NCI-H128 (cell line): ENCODE data around the gene GCNT2.
A peak's percentile ranks its signal among the peaks of the same experiment; 100 is the strongest.
"Not testable (repeated sequence)": the region's sequence is repeated elsewhere in the genome, so short reads cannot be mapped to it uniquely, and the experiment has no call there.

Experiments
- DNase-seq: peaks from one replicate; lab custom pipeline; 2025; ENCODE audit not compliant: unreplicated experiment; lab: John Stamatoyannopoulos, UW

GCNT2 gene

GRCh38 chr6:10577112-10577511, 56.0 kb downstream of the GCNT2 start:
- no peak for DNase-seq

DNA sequence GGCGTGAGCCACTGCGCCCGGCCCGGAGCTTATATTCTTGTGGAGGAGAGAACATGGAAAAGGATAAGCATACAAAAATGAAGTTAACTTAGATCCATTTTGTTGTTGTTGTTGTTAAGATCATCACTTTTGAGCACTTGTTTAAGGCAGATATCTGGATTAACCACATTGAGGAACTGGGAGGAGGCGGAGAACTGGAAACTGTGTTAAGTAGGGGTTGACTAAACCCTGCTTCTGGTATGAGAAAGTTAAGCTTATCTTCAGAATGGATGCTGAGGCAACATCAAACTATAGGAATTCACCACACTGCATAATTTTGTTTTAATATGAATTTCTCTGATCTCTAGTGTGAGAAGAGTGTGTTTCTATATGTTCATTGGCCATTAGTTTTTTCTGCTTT, 57.6 kb downstream of the GCNT2 start:
- DNase-seq, result no peak

- DNase-seq, result no peak
These were observed 58.7 kb downstream of the GCNT2 start for GRCh38 chr6:10579803-10580202.

GRCh38 chr6:10580570-10580969, 59.4 kb downstream of the GCNT2 start:
- DNase-seq, result no peak

- not testable (repeated sequence) for DNase-seq
These were observed 60.3 kb downstream of the GCNT2 start for GRCh38 chr6:10581402-10581801.

GRCh38 chr6:10582774-10583508, 61.8 kb downstream of the GCNT2 start:
- peak; percentile 96 for DNase-seq

- DNase-seq, result no peak
These were observed 62.4 kb downstream of the GCNT2 start for GRCh38 chr6:10583509-10583901.

DNA sequence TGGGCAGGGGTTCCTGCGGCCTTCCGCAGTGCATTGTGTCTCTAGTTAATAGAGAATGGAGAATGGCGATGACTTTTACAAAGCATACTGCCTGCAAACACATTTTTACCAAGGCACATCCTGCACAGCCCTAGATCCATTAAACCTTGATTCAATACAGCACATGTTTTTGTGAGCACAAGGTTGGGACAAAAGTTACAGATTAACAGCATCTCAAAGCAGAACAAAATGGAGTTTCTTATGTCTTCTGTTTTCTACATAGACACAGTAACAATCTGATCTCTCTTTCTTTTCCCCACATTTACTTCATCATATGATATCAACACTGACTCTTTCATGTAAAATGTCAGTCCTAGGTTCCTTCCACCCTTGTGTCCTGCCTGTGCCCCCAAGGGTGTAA, 63.5 kb downstream of the GCNT2 start:
- DNase-seq, result no peak

- no peak for DNase-seq
These were observed 64.2 kb downstream of the GCNT2 start for GRCh38 chr6:10585209-10585845.

DNA sequence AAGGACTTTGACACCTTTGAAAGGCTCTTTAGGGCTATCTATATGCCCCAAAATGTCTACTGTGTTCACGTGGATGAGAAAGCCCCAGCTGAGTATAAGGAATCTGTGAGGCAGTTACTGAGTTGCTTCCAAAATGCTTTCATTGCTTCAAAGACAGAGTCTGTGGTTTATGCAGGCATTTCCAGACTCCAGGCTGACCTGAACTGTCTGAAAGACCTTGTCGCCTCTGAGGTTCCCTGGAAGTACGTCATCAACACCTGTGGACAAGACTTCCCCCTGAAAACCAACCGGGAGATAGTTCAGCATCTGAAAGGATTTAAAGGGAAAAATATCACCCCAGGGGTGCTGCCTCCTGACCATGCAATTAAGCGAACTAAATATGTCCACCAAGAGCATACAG, 65.2 kb downstream of the GCNT2 start:
- DNase-seq, result no peak

DNA sequence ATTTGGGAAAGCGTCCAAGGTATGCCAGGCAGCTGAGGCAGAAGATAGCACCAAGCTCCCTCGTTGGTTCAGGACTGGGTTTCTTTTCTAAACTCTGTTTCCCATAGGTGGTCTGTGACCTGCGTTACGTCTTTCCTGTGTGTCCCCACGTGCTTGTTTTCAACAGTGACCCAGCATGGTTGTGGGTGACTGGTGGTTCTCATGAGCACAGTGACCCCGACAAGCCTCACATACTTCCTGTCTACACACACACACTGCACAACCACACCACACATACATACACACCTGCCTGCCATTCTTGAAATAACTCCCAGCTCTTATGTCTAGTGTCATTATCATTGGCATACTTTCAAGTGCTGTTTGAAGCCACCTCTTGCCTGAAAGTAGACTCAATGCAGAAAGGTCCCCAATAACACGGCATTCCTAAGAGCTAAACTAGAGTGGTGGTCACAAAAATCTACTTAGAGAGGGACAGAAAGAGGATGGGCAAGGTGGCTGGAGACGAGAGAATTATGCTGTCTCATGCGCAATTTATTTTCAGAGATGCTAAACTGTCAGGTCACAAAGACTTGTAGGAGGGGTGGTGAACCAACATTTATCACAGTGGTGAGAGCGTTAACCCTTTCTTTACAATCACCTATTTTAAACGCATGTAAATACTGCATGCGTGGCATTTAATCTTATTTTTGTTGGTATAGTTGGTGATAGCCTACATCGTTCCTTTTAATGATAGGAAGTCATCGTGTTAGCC, 66.7 kb downstream of the GCNT2 start:
- DNase-seq, result no peak

DNA sequence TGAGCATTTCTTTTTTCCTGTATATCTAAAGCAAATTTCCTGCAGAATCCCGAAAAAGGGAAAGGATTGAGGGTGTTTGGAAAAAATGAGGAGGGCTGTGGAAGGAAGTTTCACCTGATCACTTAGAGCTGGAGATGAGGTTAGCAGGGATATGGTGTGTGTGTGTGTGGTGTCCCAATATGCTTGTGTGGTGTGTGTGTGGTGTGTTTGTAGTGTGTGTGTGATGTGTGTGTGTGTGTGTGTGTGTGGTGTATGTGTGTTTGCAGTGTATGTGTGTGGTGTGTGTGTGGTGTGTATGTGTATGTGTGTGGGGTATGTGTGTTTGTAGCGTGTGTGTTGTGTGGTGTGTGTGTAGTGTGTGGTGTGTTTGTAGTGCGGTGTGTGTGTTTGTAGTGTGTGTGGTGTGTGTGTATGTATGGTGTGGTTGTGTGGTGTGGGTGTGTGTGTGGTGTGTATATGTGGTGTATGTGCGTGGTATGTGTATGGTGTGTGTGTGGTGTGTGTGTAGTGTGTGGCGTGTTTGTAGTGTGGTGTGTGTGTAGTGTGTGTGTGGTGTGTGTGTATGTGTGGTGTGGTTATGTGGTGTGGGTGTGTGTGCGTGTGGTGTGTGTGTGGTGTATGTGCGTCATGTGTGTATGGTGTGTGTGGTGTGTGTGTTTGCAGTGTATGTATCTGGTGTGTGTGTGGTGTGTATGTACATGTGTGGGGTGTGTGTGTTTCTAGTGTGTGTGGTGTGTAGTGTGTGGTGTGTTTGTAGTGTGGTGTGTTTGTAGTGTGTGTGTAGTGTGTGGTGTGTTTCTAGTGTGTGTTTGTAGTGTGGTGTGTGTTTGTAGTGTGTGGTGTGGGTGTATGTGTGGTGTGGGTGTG, 67.6 kb downstream of the GCNT2 start:
- no peak for DNase-seq

DNA sequence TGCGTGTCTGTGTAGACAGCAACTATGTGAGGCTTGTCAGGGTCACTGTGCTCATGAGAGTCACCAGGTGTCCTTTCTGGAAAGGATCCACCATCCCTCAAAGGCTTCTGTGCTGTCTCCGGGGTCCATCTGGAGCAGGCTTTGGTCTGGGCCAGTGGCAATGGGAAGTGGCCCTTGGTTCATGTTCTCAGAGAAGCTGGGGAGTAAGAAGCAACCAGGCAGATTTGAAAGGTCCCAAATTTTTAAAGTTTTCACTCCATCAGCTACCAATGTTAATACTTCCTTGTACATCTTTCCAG, 68.2 kb downstream of the GCNT2 start:
- no peak for DNase-seq

DNA sequence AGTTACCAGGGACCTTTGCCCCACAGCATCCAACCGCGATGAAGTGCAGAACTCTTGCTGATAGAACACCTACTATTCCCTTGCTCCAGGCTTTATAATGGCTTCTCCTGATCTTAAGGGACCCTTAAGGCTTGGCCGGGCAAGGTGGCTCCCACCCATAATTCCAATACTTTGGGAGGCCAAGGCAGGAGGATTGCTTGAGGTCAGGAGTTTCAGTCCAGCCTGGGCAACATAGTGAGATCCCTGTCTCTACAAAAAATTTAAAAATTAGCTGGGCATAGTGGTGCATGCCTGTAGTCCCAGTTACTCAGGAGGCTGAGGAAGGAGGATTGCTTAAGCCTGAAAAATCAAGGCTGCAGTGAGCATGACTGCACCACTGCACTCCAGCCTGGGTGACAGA, 68.8 kb downstream of the GCNT2 start:
- DNase-seq, result no peak

- DNase-seq, result no peak
These were observed 70.4 kb downstream of the GCNT2 start for GRCh38 chr6:10591422-10592160.

GRCh38 chr6:10595731-10596664, 74.8 kb downstream of the GCNT2 start:
- DNase-seq, result no peak

DNA sequence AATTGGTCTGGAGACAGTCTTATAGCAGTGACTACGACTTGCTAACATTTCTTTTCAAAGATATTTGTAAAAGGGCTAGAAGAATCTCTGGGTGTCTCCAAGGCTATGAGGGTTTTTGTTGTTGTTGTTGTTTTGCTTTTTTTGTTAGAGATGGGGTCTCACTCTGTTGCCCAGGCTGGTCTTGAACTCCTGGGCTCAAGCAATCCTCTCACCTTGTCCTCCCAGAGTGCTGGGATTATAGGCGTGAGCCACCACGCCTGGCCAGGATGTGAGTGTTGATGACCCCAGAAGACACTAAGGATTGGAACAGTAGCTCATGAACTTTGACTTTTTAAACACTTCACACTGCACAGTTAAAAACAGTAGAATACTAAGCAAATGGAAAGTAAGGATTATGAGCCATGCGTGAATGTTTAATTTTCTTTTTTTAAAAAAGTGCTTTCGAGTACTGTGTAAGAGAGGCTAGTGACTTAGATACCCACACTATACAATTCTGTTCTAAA, 76.4 kb downstream of the GCNT2 start:
- DNase-seq, result no peak

- DNase-seq, result no peak
These were observed 77.2 kb downstream of the GCNT2 start for GRCh38 chr6:10598084-10598960.
